Type B pancreatic cell (in vitro differentiated cells): ENCODE data around the gene CHN1. TPM values are rescaled to one million over a fixed set of nuclear protein-coding genes. Genes with fewer than 3 reads are reported as not detected.

Source experiments
- DNase-seq: peaks from one replicate; pipeline ENCODE4 v3.0.0; 2021; ENCODE audit warnings: mixed read lengths; ENCODE audit not compliant: unreplicated experiment; ENCODE audit errors: extremely low spot score
- H3K27ac Mint-ChIP-seq: 2 replicates; pipeline ENCODE4 v1.8.0; 2021; ENCODE audit warnings: mild to moderate bottlenecking, mixed read lengths
- H3K27me3 Mint-ChIP-seq: 2 replicates; pipeline ENCODE4 v1.8.0; 2021; ENCODE audit warnings: mixed read lengths
- H3K36me3 Mint-ChIP-seq: 2 replicates; pipeline ENCODE4 v1.8.0; 2021; ENCODE audit warnings: mixed read lengths
- H3K4me1 Mint-ChIP-seq: one replicate; pipeline ENCODE4 v1.8.0; 2021; ENCODE audit warnings: mixed read lengths; ENCODE audit not compliant: unreplicated experiment
- H3K4me3 Mint-ChIP-seq: 2 replicates; pipeline ENCODE4 v1.8.0; 2021; ENCODE audit warnings: mild to moderate bottlenecking, mixed read lengths
- H3K9me3 Mint-ChIP-seq: 2 replicates; pipeline ENCODE4 v1.8.0; 2021; ENCODE audit warnings: mixed read lengths
- total RNA-seq: library from RNA; stranded (reverse); gene quantifications from 2 replicates; pipeline ENCODE4 v1.2.1, GENCODE V29; 2021; ENCODE audit warnings: low replicate concordance
- TF ChIP-seq, protein P1 (sequence below): fragments of 200-600 bp; sonication (generic); conservative IDR thresholded peaks from 2 replicates; pipeline ENCODE4 v1.5.0; 2021; ENCODE audit warnings: antibody characterized with exemption, mild to moderate bottlenecking

Gene CHN1
- total RNA-seq, 1 donor from 2014 or later = 24.0 TPM

DNA sequence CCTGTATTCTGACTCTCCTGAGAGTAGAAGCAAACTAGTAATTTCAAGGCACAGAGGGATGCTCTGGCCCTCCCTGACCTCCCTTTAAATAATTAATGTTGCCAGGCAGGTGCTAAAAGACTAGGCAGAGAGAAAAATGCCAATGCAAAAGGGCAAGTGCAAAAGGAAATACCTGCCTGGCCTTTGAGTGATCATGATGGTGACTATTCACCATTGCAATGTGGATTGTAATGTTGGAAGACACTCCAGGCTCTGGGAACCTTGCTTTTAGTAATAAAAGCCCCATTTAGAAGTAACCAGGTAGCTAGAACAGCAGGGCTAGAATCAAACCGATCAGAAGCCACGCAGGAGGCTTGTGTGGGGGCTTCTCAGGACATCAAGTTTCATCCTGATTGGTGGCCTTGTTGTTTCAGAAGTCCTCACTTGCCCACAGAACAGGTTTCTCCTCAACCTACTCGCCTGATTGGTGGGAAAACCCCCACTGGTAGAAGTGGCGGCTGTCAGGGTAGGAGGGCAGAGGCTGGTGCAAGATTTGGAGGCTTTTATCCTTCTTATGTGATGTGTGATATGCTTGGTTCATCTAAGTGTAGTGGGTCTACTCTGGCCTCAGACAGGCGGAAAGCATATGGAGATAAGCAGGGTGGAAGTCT is 224.9 kb downstream of the CHN1 start:
- no peak for DNase-seq
- no peaks in the 10 kb centered on the region for H3K36me3 Mint-ChIP-seq
- no peak overlapping the region for H3K4me3 Mint-ChIP-seq
- no peak overlapping the region for H3K27ac Mint-ChIP-seq
- H3K4me1 Mint-ChIP-seq = peaks cover 31% of the 10 kb centered on the region
- TF ChIP-seq, protein P1, sequence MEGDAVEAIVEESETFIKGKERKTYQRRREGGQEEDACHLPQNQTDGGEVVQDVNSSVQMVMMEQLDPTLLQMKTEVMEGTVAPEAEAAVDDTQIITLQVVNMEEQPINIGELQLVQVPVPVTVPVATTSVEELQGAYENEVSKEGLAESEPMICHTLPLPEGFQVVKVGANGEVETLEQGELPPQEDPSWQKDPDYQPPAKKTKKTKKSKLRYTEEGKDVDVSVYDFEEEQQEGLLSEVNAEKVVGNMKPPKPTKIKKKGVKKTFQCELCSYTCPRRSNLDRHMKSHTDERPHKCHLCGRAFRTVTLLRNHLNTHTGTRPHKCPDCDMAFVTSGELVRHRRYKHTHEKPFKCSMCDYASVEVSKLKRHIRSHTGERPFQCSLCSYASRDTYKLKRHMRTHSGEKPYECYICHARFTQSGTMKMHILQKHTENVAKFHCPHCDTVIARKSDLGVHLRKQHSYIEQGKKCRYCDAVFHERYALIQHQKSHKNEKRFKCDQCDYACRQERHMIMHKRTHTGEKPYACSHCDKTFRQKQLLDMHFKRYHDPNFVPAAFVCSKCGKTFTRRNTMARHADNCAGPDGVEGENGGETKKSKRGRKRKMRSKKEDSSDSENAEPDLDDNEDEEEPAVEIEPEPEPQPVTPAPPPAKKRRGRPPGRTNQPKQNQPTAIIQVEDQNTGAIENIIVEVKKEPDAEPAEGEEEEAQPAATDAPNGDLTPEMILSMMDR = no peak
- H3K27me3 Mint-ChIP-seq = peaks cover 3% of the 10 kb centered on the region
- H3K9me3 Mint-ChIP-seq = no peaks in the 10 kb centered on the region

DNA sequence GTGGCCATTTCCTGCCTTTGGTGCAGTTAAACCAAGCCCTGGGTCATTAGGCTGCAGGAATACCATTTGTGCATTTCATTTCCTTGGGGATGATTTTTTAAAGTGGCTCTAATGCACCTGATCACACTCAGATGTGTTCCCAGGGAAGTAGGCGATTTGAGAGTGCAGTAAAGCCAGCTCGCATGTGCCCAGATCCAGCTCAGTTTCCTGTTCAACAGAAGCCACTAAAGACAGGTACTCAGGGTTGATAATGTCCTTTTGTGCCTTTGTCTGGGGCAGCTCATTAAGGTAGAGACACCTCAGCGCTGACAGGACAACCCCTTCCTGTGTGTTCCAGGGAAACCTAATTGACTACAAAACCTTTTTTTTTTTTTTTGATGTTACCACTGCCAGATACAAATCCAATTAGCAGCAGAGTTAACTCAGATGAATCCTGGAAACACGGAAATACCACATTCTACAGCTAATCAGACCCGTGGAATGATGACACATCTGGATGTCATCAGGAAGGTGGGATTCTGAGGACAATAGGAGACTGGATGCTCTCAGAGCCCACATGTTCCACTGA is 225.7 kb downstream of the CHN1 start:
- H3K27me3 Mint-ChIP-seq = peaks cover 3% of the 10 kb centered on the region
- H3K27ac Mint-ChIP-seq = no peak overlapping the region
- no peaks in the 10 kb centered on the region for H3K9me3 Mint-ChIP-seq
- TF ChIP-seq, protein P1 = no peak
- no peaks in the 10 kb centered on the region for H3K36me3 Mint-ChIP-seq
- H3K4me3 Mint-ChIP-seq = no peak overlapping the region
- H3K4me1 Mint-ChIP-seq = peaks cover 31% of the 10 kb centered on the region
- DNase-seq = no peak

DNA sequence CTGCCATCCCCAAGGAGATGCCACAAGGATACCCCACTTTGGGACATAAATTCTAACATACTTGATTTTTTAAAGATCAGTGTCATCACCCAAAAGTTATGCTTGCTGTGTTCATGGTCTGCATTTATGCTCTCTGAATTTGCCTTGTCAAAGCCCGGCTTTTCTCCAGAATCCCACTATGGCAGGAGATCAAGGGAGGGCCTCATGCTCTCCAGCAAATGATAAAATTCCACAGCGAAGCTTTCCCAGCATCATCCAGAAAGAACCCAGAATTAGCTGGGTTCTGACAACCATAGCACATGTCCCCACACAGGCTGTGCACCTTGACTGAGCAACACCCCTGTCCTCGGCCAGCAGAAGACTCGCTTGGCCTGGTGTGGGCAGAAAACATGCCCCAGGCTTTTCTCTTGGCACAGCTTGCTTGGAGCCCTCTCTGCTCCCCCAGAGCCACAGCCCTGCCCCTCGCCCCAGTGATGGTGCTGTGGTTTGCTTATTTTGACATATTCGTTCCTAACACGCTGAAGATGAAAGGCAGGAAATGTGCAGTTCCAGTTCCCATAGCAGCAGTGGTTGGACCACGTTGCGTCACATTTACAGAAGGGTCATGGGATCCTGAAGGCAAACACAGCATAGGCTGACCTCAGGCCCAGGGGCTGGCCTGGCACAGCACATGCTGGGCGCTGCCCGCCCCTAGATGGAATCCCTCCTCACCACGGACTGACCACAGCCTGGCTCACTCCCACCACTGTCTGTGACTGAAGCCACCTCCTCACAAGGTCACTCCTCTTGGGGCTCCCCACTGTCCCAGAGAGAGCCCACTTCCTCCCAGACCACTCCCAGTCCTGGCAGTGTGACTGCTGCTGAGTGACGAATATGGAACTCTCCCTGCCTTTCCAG is 226.8 kb downstream of the CHN1 start:
- Mint-ChIP-seq H3K27ac (no peak overlapping the region), H3K27me3 (peaks cover 3% of the 10 kb centered on the region), H3K9me3 (no peaks in the 10 kb centered on the region), H3K4me1 (peaks cover 31% of the 10 kb centered on the region), H3K4me3 (no peak overlapping the region), H3K36me3 (no peaks in the 10 kb centered on the region)
- no peak for DNase-seq
- TF ChIP-seq, protein P1 = no peak

DNA sequence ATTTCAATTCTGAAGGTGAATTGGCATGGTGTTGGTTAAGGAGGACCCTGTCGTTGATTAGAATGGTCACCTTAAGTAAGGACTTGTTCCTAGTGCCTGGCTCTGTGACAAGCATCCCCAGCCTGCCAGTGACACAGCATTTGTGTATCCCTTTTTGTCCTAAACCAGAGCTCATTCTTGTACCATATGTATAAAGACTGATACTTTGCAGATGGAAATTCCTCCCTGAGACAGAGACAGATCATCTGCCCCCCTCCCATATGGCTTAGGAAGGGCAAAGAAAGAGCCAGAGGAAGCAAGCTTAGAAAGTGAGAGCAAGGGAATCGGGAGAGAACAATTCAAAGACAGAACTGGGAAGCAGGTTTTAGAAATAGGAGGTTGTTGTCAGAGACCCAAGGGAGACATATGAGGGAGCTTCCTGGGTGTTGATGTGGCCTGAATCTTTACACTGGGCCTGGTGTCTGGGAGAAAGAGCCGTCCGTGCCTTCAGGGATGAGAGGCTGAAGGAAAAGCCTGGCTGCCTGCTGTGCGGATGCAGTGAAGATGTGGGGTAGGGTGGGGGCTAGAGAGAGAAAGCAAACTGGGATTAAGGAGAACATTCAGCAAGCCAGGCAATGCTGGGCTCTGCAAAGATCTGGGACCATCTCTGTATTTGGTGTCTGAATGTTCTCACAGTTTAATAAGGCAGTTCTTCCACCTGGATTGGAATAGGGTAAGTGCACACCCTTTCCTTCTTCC is 227.7 kb downstream of the CHN1 start:
- DNase-seq = no peak
- no peak overlapping the region for H3K4me3 Mint-ChIP-seq
- H3K9me3 Mint-ChIP-seq = no peaks in the 10 kb centered on the region
- peak overlapping the region; percentile 61 for H3K27ac Mint-ChIP-seq
- no peaks in the 10 kb centered on the region for H3K36me3 Mint-ChIP-seq
- TF ChIP-seq, protein P1 = no peak
- H3K4me1 Mint-ChIP-seq = peaks cover 36% of the 10 kb centered on the region
- H3K27me3 Mint-ChIP-seq = peaks cover 7% of the 10 kb centered on the region

DNA sequence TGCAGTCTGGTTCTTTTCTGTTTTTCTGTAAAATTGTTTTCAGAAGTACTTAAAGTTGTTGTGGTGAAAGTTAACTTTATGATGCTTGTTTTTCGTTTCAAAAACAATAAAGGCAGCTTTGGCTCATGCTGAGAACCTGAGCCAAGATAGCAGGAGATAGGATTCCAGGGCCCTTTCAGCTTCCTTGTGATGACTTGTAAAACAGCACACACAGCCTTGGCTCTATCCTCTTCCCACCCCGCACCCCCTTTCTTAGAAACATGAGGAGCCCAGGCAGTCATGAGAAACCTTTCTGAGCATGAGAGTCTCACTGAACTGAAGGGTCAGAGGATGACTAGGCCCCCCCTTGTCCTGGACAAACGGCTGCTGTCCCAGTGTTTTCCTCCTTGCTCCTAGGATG is 228.5 kb downstream of the CHN1 start:
- TF ChIP-seq, protein P1 = no peak
- no peaks in the 10 kb centered on the region for H3K36me3 Mint-ChIP-seq
- no peak overlapping the region for H3K27ac Mint-ChIP-seq
- peaks cover 44% of the 10 kb centered on the region for H3K4me1 Mint-ChIP-seq
- no peak for DNase-seq
- no peak overlapping the region for H3K4me3 Mint-ChIP-seq
- H3K9me3 Mint-ChIP-seq = no peaks in the 10 kb centered on the region
- H3K27me3 Mint-ChIP-seq = peaks cover 7% of the 10 kb centered on the region
